Skeletal muscle tissue (tissue), 4 donors: ENCODE results near the gene BST2. TPM values are rescaled to one million over a fixed set of nuclear protein-coding genes. Genes with fewer than 3 reads are reported as not detected.

Experiments
- H3K27ac ChIP-seq: one replicate; pipeline ENCODE4 v1.7.0; 2013; ENCODE audit warnings: mild to moderate bottlenecking, low read depth, low read length, inconsistent platforms
- H3K27me3 ChIP-seq, 3 donors: one replicate each; pipeline ENCODE4 v1.7.0; 2013; ENCODE audit warnings: low read length in 3 of 3; ENCODE audit not compliant: control insufficient read depth in 3 of 3, insufficient read depth in 3 of 3
- H3K36me3 ChIP-seq, 3 donors: one replicate each; pipeline ENCODE4 v1.7.0; 2013; ENCODE audit warnings: low read length in 3 of 3; ENCODE audit not compliant: control insufficient read depth in 3 of 3, insufficient read depth in 3 of 3
- H3K4me1 ChIP-seq, 3 donors: one replicate each; pipeline ENCODE4 v1.7.0; 2013; ENCODE audit warnings: low read length in 3 of 3, mild to moderate bottlenecking in 3 of 3; ENCODE audit not compliant: control insufficient read depth in 3 of 3, insufficient read depth in 3 of 3
- H3K4me3 ChIP-seq, 3 donors: one replicate each; pipeline ENCODE4 v1.7.0; 2013; ENCODE audit warnings: low read length in 3 of 3
- H3K9ac ChIP-seq, 3 donors: one replicate each; pipeline ENCODE4 v1.7.0; 2013; ENCODE audit warnings: low read length in 3 of 3, mild to moderate bottlenecking in 3 of 3, moderate library complexity in 2 of 3, low read depth in 1 of 3
- H3K9me3 ChIP-seq, 3 donors: one replicate each; pipeline ENCODE4 v1.7.0; 2013; ENCODE audit warnings: low read length in 3 of 3; ENCODE audit not compliant: control insufficient read depth in 3 of 3
- total RNA-seq: library from RNA; depleted of rRNA; stranded (reverse); fragments of >200 nt; gene quantifications from one replicate; pipeline ENCODE4 v1.2.3, GENCODE V29; 2014
- donor health status: Osteomylitis.

The BST2 gene, protein sequence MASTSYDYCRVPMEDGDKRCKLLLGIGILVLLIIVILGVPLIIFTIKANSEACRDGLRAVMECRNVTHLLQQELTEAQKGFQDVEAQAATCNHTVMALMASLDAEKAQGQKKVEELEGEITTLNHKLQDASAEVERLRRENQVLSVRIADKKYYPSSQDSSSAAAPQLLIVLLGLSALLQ
- total RNA-seq: 11.5 TPM

DNA sequence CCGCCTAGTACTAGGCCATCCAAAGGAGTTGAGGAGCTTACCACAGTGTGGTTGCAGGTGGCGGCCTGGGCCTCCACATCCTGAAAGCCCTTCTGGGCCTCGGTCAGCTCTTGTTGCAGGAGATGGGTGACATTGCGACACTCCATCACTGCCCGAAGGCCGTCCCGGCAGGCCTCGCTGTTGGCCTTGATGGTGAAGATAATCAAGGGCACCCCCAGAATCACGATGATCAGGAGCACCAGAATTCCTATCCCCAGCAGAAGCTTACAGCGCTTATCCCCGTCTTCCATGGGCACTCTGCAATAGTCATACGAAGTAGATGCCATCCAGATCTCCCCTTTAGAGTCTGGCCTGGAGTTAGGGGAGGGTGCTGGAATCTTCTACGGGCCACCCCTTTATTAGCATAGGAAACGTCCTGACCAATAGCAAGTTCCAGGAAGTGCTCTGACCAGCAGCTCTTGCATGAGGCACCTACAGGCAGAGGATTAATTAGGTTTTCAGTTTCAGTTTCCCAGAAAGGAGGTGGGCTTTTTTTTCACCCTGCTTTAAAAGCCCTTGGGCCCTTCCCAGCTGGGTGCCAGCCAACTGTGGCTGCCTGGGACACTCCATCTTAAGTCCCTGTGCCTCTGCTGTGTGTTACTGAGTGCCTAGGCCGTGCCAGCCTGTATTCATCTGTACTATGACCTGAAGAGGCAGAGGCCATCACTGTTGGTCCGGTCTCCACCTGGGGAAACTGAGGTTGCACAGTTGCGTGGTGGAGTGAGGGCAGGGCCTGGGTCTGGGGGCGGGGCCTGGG, at the start of gene BST2:
Gene BST2 (minus strand): TSS at position 381 of the 796 bp plus-strand sequence. CDS start 55 bp downstream, at position 326.
- H3K27ac ChIP-seq: peak within 1 kb of the TSS; percentile 71
- peak within 1 kb of the TSS; percentile 64 to 76 (median 65) for H3K9ac ChIP-seq
- no peaks in the 10 kb centered on the region for H3K36me3 ChIP-seq
- H3K4me3 ChIP-seq: peak within 1 kb of the TSS; percentile 65 to 78 (median 72)
- H3K4me1 ChIP-seq: peaks cover 5 to 19% (median 11%) of the 10 kb centered on the region in 3 donors
- peaks cover 0 to 8% (median 0%) of the 10 kb centered on the region in 3 donors for H3K27me3 ChIP-seq
- no peaks in the 10 kb centered on the region for H3K9me3 ChIP-seq

DNA sequence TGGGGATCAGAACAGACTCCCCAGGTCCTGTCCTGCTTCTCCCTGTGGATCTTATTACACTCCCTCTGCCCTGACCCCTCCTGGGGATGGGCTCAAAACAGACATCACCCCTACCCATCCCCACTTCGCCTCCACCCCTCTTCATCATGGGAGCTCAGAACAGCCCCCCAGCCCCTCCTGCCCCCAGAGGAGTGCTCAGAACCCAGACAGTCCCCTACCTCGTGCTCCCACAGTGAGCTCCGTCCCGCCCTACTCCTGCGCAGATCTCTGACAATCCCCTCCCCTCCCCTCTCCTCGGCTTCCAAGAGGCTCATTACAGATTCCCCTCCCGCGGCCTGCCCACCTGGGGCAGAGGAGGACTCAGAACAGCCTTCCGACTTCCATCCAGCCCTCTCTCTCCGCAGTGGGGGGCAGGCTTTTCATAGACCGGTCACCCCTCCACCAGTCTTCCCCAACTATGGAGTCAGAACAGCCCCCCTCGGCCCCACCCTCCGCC, 49.2 kb upstream of the BST2 start:
- H3K27me3 ChIP-seq: peaks cover 37 to 56% (median 50%) of the 10 kb centered on the region in 3 donors
- peaks cover 0 to 7% (median 0%) of the 10 kb centered on the region in 3 donors for H3K4me1 ChIP-seq
- H3K36me3 ChIP-seq: no peaks in the 10 kb centered on the region
- H3K27ac ChIP-seq: no peak overlapping the region
- no peak overlapping the region for H3K4me3 ChIP-seq
- H3K9me3 ChIP-seq: no peaks in the 10 kb centered on the region
- no peak overlapping the region for H3K9ac ChIP-seq

DNA sequence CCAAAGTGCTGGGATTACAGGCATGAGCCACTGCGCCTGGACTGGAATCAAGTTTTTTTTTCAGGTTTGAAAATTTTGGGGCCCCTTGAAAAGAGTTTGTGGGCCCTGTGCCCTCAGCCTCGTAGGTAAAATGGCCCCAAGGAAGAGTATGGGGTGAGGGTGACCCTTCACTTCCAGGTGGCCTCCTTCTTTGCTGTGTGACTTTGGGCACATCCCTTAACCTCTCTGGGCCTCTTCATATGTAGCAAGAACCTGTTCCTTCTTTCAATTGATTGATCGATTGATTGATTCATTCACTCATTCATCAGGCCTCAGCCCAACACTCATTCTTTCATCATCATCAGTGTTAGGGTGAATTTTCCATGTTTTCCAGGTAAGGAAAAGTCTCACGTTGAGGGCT, 46.4 kb upstream of the BST2 start:
- Histone ChIP-seq H3K4me3 (no peak overlapping the region), H3K4me1 (peaks cover 0 to 9% (median 0%) of the 10 kb centered on the region in 3 donors), H3K36me3 (no peaks in the 10 kb centered on the region), H3K27ac (no peak overlapping the region), H3K9me3 (no peaks in the 10 kb centered on the region), H3K27me3 (peaks cover 37 to 46% (median 44%) of the 10 kb centered on the region in 3 donors), H3K9ac (no peak overlapping the region)

DNA sequence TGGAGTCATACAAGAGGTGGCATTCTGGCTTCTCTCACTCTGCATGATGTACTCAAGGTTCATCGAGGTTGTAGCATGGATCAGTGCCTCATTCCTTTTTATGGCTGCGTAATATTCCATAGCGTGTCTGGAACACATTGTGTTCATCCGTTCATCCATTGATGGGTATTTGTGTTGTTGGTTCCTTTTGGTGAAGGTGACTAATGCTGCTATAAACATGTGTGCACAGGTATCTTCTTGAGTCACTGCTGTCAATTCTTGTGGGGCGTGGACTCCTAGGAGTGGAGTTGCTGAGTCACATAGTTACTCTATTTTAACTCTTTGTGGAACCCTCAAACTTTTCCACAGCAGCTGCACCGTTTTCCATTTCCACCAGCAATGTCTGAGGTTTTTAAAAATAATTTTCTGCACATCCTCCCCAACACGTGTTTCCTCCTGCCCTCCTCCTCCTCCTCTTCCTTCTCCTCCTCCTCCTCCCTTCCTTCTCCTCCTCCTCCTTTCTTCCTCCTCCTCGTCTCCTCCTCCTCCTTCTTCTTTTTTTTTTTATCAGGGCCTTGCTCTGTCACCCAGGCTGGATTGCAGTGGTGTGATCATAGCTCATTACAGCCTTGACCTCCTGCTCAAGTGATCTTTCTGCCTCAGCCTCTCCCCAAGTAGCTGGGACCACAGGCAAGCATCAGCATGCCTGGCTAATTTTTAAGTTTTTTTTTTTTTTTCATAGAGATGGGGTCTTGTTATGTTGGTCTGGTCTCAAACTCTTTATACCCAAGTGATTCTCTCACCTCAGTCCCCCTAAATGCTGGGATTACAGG, 45.0 kb upstream of the BST2 start:
- H3K36me3 ChIP-seq: no peaks in the 10 kb centered on the region
- H3K9me3 ChIP-seq: no peaks in the 10 kb centered on the region
- peaks cover 0 to 7% (median 0%) of the 10 kb centered on the region in 3 donors for H3K4me1 ChIP-seq
- peaks cover 31 to 33% (median 32%) of the 10 kb centered on the region in 3 donors for H3K27me3 ChIP-seq
- H3K27ac ChIP-seq: no peak overlapping the region
- H3K4me3 ChIP-seq: no peak overlapping the region
- no peak overlapping the region for H3K9ac ChIP-seq

DNA sequence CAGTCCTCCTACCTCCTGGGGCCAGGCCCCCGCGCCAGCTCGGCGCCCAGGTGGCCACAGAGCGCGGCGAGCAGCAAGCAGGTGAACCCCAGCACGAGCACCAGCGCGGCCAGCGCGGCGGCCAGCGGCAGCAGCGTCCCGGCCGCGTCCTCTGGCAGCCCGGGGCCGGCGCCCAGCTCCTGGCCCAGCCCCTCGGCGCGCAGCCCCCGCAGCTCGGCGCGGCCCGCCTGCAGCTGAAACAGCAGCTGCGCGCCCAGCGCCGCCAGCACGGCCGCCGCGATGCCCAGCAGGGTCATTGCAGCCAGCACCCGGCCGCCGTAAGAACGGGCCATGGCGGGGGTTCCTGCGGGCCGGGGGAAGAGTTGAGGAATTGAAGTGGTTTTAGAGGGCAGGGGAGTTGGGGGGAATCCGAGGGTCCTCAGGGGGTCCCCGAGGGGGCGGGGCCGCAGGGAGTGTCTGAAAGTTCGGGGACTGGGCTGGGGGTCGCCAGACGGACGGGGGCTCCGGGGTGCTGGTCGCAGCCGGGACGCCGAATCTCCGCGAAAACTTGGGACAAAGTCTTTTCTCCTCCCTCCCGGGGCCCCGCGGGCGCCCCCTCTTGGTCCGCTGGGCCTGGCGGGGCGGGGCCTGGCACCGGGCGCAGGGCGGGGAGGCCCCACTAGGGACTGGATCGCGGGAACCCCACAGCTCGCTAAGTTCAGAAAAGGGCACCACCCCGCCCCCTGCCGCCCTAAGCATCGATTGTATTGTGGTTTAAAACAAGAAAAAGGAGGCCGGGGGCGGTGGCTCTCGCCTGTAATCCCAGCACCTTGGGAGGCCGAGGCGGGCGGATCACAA, 42.9 kb upstream of the BST2 start, which contains the start of gene TMEM221:
Gene TMEM221 (minus strand): TSS at position 538 of the 837 bp plus-strand sequence. CDS start 206 bp downstream, at position 332.
- H3K36me3 ChIP-seq: no peaks in the 10 kb centered on the region
- no peak within 1 kb of the TSS for H3K4me3 ChIP-seq
- H3K27me3 ChIP-seq: peaks cover 17 to 23% (median 23%) of the 10 kb centered on the region in 3 donors
- peaks cover 0 to 3% (median 0%) of the 10 kb centered on the region in 3 donors for H3K4me1 ChIP-seq
- H3K27ac ChIP-seq: no peak within 1 kb of the TSS
- no peaks in the 10 kb centered on the region for H3K9me3 ChIP-seq
- peak within 1 kb of the TSS in 1 of 3 donors; percentile 16 for H3K9ac ChIP-seq

DNA sequence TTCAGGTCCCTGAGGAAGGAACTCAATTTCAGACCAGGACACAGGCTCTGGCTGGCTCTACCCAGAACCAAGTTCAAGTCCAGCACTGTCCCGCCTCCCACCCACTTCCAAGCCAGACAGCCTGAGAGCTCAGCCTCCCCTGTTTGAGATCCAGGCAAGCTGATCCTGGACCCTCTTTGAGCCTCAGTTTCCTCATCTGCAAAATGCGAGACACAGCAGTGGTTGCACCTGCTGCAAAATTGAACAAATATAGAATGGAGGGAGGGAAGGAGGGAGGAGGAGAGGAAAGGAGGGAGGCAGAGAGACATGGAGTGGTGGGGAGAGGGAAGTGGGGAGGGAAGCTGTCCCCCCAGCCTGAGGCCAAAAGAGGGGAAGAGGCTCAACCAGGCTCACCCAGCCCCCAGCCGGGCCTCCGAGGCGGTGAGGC, 42.3 kb upstream of the BST2 start:
- H3K27me3 ChIP-seq: peaks cover 17 to 21% (median 21%) of the 10 kb centered on the region in 3 donors
- H3K9me3 ChIP-seq: no peaks in the 10 kb centered on the region
- H3K36me3 ChIP-seq: no peaks in the 10 kb centered on the region
- H3K4me1 ChIP-seq: peaks cover 0 to 2% (median 0%) of the 10 kb centered on the region in 3 donors
- no peak overlapping the region for H3K27ac ChIP-seq
- no peak overlapping the region for H3K4me3 ChIP-seq
- peak overlapping the region in 1 of 3 donors; percentile 16 for H3K9ac ChIP-seq

DNA sequence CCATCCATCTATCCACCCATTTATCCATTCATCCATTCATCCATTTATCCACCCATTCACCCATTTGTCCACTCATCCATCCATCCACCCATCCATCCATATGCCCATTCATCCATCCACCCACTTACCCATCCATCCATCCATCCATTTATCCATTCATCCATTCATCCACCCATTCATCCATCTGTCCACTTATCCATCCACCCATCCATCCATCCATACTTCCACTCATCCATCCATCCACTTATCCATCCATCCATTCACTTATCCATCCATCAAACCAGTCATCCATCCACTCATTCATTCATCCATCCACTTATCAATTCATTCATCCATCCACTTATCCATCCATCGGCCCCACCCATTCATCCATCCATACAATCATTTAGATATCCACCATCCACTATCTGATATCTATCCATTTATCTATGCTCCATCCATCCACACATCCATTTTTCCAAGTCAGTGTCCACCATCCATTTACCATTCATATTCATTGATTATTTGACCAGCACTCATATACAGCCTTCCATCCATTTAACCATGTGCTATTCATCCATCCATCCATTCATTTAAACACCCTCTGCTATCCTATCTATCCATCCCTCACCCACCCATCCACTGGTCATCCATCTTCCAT, 40.2 kb upstream of the BST2 start:
- no peak overlapping the region for H3K27ac ChIP-seq
- H3K27me3 ChIP-seq: peaks cover 9 to 21% (median 15%) of the 10 kb centered on the region in 3 donors
- H3K36me3 ChIP-seq: no peaks in the 10 kb centered on the region
- H3K4me1 ChIP-seq: peaks cover 0 to 2% (median 0%) of the 10 kb centered on the region in 3 donors
- H3K9me3 ChIP-seq: peaks cover 0 to 3% (median 0%) of the 10 kb centered on the region in 3 donors
- H3K9ac ChIP-seq: no peak overlapping the region
- H3K4me3 ChIP-seq: no peak overlapping the region

DNA sequence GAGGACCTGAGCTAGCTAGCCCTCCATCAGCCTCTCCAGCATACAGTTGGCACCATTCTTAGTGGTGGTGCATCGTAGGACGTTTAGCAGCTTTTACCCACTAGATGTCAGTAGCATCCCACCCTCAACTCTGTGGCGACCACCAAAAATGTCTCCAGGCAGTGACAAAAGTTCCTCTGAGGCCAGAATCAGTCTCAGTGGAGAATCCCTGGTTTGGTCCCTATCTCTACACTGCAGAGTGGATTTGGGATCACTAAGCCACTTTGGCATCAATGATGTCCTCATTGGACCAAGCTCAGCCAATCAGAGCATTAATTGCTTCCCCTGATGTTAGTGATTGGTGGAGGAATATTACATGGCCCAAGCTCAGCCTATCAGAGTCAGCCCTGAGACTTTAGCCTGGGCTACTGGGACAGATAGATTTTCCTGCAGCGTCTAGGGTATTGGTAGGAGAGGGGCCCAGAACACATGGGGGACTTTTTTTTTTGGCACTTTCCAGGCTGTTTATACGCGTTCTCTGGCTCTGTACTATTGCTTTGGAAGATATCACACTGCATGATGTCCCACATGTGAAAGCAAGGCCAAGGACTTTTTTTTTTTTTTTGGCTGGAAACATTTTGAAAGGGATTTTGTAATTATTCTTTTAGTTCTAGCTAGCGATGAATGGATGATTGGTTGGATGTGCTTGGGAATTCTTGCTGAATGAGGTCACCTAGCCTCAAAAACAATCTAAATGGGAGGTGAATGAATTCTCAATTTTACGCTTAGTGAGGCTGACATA, 36.0 kb upstream of the BST2 start:
- Histone ChIP-seq H3K9ac (no peak overlapping the region), H3K4me1 (no peaks in the 10 kb centered on the region), H3K27me3 (peaks cover 0 to 6% (median 3%) of the 10 kb centered on the region in 3 donors), H3K36me3 (no peaks in the 10 kb centered on the region), H3K9me3 (peaks cover 0 to 3% (median 0%) of the 10 kb centered on the region in 3 donors), H3K4me3 (no peak overlapping the region), H3K27ac (no peak overlapping the region)
